Measurements from ENCODE around the gene DISC1.
"Not testable (repeated sequence)": the region's sequence is repeated elsewhere in the genome, so short reads cannot be mapped to it uniquely, and the experiment has no call there.

Gene DISC1

DNA sequence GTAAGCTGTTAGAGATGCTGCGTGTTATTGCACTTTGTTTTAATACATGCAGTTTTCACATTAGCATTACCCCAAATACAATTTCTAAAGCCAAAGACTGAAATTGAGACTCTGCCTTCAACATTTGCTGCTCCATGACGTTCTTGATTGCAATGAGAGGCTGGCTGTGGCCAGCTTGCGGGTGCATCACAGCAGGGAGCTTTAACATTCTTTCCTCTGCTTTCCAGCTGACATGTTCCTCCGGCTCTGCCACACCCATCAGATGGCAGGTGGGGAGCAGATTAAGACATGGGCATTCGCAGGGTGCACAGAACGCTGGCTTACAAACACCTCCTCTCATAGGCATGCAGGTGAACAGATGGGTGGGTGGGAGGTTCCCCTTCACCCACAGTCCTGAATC is 314.1 kb downstream of the DISC1 start:
- in situ Hi-C loops (cut with MboI; ENCODE audit: low sequenced_read_pairs) = no loop called here

- in situ Hi-C loops (cut with MboI; ENCODE audit: low sequenced_read_pairs) = no loop called here
These were observed 316.5 kb downstream of the DISC1 start for GRCh38 chr1:231943084-231943483.

DNA sequence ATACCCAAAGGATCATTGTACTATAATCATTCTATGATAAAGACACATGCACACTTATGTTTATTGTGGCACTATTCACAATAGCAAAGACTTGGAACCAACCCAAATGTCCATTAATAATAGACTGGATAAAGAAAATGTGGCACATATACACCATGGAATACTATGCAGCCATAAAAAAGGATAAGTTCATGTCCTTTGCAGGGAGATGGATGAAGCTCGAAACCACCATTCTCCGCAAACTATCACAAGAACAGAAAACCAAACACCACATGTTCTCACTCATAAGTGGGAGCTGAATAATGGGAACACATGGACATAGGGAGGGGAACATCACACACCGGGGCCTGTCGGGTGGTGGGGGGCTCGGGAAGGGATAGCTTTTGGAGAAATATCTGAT is 321.5 kb downstream of the DISC1 start:
- in situ Hi-C loops (cut with MboI; ENCODE audit: low sequenced_read_pairs) = not testable (repeated sequence)

DNA sequence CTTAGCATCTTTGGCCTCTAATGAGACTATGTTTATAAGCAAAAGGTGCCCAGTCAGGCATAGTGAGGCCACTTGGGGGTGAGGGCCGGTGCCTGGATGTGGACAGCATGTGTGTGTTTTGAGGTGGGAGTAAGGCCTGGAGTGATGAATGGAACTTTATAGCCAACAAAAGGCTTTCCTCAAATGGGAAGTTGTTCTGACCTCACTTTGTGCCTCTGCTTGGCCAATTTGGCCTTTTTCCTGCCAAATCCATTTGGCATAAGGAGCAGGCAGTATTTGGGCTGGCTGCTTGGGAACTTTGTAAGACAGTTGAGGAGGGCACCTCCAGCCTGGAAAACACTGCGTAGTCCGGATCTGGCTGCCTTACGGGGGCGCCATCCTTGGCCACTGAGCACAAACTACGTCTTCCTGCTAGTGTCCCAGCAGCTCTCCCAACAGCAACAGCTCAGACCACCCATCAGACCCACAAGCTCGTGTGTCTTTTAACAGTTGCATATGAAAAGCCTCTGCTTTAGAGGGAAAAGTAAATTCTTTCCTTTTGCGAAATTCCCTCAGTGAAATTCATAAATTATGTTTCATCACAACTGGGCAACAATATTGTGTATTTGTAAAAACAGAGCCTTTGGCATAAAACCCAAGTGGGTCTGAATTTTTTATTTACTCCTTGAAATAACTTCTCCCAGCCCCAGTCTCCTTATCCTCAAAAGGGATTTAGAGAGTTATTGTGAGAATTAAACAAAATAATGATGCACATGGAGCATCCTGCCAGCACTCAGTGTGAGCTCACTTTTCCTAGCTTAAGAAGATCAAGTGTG is 322.9 kb downstream of the DISC1 start:
- in situ Hi-C loops (cut with MboI; ENCODE audit: low sequenced_read_pairs) = no loop called here

GRCh38 chr1:231950331-231951128 is 323.9 kb downstream of the DISC1 start:
- in situ Hi-C loops (cut with MboI; ENCODE audit: low sequenced_read_pairs) = no loop called here

DNA sequence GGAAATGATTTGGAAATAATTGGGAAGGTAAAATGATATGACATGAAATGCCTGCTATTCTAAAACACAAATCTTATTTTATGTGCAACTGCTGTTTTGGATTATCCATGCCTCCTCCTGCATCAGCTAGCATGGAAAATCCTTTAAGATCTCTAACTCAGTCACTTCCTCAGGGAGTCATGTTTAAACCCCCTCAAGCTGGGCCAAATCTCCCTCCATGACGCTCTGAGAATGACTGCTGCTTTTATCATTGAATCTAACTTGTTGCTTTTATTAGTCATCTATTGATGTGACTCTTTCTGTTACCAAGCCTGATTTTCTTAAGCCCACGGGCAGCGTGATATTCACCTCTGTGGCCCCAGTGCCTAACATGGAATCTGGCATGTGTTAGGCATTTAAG is 324.8 kb downstream of the DISC1 start:
- in situ Hi-C loops (cut with MboI; ENCODE audit: low sequenced_read_pairs) = no loop called here

DNA sequence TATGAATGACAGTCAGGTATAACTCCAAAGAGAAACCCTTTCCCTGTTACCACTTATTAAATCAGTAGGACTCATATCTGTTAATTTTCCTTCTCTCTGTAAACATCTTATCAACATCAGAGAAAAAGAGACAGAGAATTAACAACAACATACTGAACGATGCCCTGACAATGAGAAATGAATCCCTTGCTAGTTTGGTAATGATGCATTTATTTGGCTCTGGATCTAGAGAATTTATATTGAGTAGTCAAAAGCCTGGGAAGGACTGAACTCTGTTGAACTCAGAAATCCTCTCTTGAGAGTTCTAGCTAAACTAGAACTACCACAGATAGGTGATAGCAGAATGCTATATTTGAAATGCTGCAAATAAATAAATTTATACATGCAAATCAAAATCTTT is 325.6 kb downstream of the DISC1 start:
- in situ Hi-C loops (cut with MboI; ENCODE audit: low sequenced_read_pairs) = no loop called here

- in situ Hi-C loops (cut with MboI; ENCODE audit: low sequenced_read_pairs) = no loop called here
These were observed 327.1 kb downstream of the DISC1 start for GRCh38 chr1:231953660-231954059.

DNA sequence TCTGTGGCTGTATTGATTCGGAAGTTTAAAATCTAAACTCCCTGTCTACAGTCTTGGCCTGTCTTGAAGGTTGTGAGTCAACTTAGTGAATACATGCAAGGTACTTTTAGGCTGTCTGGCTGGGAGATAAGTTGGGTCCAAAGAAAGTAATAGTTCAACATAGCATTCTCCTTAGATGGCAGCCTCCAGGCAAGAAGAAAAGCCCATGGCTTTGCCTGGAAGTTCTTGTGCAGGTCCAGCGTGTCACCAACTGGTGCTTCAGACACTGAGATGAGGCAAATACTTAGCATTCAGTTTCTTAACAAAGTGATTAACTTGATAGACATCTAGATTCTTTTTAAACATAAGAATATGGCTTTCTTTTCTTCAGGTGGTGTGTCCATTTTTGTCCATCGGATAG is 328.2 kb downstream of the DISC1 start:
- in situ Hi-C loops (cut with MboI; ENCODE audit: low sequenced_read_pairs) = no loop called here

DNA sequence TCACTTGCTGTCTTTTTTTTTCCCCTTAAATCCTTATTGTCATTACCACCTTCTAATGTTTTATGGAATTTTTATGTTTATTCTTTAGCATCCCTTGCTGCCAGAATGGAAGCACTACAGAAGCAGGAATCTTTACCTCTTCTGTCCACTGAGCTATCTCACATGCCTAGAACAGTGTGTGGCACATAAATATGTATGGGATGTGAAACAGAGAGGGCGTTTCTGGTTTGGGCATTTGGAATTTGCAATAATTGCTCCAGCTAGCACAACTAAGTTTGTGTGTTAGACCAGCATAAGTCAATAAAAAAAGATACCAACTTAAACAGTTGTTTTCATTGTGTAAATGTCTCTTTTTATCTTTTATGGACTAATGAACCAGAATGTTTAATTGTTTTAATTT is 330.8 kb downstream of the DISC1 start:
- in situ Hi-C loops (cut with MboI; ENCODE audit: low sequenced_read_pairs) = no loop called here

DNA sequence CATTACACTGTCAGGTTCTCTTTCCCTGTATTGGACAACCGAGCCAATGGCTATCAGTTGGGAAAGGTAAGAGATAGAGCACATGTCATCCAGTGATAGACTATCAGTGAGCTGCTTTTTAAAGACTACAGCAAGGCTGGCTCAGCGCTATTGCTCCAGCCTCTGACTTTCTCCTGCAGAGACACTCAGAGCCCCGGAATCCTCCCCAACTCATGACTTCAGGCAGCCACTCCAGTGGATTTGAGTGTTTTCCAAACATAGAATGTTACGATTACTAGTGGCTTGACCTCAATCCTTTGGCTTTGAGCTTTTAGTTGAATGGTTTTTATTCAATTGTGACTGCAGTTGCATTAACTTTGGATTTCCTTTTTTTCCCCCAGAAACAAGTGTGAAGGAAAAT is 331.9 kb downstream of the DISC1 start:
- in situ Hi-C loops (cut with MboI; ENCODE audit: low sequenced_read_pairs) = no loop called here

DNA sequence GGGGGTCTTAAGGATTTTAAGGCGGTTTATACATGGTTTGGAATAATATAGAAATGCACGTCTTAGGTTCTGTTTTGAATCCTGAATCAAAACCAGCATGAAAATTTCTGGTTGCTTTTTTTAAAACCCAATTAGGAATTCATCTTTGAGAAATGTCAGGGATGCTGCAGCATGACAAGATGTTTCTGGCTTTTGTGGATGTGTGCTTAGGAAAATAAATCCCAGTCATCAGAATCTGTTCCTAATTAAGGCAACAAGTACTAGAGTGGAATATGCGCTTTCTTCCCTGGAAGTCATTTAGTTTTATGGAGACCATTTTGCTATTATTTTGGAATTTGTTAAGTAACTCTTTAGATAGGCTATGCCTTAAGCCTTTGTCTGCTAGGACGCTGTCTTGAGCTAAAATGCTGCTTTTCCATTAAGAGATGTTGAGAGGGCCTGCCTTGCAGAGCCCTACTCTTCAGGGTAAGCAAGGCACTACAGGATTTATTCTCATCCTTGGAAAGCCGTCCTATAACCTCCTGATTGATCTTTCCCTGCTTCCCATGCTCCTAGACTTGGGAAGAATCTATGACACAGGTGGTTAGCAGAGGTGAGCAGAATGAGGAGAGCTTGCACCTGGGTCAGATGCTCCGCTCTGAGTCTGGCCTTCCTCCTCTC is 332.8 kb downstream of the DISC1 start:
- in situ Hi-C loops (cut with MboI; ENCODE audit: low sequenced_read_pairs) = no loop called here

DNA sequence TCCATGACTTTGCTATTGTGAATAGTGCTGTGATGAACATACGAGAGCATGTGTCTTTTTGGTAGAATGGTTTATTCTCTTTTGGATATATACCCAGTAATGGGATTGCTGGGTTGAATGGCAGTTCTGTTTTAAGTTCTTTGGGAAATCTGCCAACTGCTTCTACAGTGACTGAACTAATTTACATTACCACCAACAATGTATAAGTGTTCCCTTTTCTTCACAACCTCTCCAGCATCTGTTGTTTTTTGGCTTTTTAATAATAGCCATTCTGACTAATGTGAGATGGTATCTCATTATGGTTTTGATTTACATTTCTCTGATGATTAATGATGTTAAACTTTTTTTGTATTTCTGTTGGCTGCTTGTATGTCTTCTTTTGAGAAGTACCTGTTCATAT is 335.2 kb downstream of the DISC1 start:
- in situ Hi-C loops (cut with MboI; ENCODE audit: low sequenced_read_pairs) = not testable (repeated sequence)

GRCh38 chr1:231962636-231963035 is 336.0 kb downstream of the DISC1 start:
- in situ Hi-C loops (cut with MboI; ENCODE audit: low sequenced_read_pairs) = no loop called here

GRCh38 chr1:231964241-231964640 is 337.7 kb downstream of the DISC1 start:
- in situ Hi-C loops (cut with MboI; ENCODE audit: low sequenced_read_pairs) = no loop called here

DNA sequence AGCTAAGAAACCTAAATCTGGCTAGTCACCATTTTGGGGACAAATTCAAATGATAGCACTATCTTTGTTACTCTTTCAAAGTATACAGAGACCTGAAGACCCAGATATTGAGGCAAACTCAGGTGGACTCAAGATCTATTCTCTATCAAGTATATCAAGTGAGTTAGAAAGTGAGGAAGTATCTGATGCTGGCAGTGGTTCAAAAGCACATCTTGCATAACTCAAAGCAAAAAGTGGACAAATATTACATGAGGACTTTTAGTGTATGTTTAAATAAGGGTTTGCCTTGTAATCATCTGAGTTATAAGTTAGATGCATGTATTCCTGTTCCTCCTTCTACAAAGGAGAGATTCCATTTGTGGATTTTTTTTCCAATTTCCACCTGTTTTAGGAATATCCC is 338.4 kb downstream of the DISC1 start:
- in situ Hi-C loops (cut with MboI; ENCODE audit: low sequenced_read_pairs) = no loop called here

DNA sequence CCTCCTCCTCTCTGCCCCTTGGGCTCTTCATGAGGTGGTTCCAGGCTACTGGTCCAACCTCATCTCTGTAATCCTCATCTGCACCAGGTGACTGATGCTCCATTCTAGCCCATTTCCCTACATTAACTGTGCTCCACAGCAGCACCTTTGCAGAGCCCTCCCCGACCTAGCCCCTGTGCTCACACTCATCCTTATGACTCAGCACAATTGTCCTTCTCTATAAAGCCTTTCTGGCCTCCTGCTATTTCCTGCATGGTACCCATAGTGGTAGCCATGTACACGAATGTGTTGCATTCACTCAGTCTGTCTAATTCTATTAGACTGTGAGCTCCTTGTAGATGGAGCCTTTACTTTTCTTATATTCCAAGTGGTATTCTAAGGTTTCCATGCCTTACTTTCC is 339.0 kb downstream of the DISC1 start:
- in situ Hi-C loops (cut with MboI; ENCODE audit: low sequenced_read_pairs) = no loop called here

GRCh38 chr1:231966983-231967382 is 340.4 kb downstream of the DISC1 start:
- in situ Hi-C loops (cut with MboI; ENCODE audit: low sequenced_read_pairs) = no loop called here

GRCh38 chr1:231969076-231969475 is 342.5 kb downstream of the DISC1 start:
- in situ Hi-C loops (cut with MboI; ENCODE audit: low sequenced_read_pairs) = no loop called here

DNA sequence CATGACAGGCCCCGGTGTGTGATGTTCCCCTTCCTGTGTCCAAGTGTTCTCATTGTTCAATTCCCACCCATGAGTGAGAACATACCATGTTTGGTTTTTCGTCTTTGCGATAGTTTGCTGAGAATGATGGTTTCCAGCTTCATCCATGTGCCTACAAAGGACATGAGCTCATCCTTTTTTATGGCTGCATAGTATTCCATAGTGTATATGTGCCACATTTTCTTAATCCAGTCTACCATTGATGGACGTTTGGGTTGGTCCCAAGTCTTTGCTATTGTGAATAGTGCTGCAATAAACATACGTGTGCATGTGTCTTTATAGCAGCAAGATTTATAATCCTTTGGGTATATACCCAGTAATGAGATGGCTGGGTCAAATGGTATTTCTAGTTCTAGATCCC is 343.2 kb downstream of the DISC1 start:
- in situ Hi-C loops (cut with MboI; ENCODE audit: low sequenced_read_pairs) = not testable (repeated sequence)

- in situ Hi-C loops (cut with MboI; ENCODE audit: low sequenced_read_pairs) = no loop called here
These were observed 344.1 kb downstream of the DISC1 start for GRCh38 chr1:231970684-231971083.
